GM08714 (cell line): ENCODE data around the gene CXCR4.
"Not testable (repeated sequence)": the region's sequence is repeated elsewhere in the genome, so short reads cannot be mapped to it uniquely, and the experiment has no call there.

Source experiments
- H3K4me3 ChIP-seq: fragments of 200-500 bp; sonication (Bioruptor generic); 2 replicates; pipeline ENCODE4 v1.5.1; 2014; ENCODE audit warnings: mild to moderate bottlenecking, low read length, inconsistent platforms
- ZNF274 ChIP-seq: IDR thresholded peaks from 2 replicates; pipeline ENCODE4 v1.6.1; 2012; ENCODE audit warnings: mild to moderate bottlenecking, low read depth, low read length

Gene CXCR4

DNA sequence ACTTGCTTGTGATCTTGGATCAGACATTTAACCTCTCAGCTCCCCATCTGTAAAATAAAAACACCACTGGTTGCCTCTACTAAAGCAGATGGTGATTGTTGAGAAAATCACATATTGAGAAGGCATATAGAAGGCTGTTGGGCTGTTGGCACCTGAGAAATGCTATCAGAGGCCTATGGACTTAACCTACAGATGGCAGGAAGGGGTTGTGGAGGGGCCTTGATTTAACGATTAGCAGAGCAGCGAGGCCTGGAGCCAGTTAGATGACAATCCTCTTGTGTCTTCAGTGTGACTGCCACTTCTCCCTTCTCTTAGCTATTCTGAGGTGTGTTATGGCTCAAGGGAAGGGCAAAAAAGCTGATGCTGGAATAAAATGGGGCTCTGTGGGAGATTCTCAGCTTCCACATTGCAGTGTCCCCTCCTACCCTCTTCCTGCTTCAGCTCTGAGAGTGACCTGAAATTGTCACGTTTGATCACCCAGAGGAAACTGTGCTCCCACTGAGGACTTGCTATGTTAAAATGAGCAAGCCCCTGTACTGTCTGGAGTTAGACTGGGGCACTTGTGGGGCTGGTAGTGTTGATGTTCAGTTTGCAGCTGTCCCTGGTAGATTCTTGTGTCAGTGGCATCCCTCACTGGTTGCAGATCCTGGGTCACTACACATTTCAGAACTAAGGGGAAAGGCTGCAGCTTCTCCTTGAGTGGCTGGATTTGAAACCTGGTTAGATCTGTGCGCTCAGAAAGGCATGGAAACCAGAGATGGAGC lies 31.5 kb downstream of the CXCR4 start:
- no peak overlapping the region for H3K4me3 ChIP-seq
- no peak for TF ChIP-seq ZNF274

GRCh38 chr2:136085453-136086209 lies 32.3 kb downstream of the CXCR4 start:
- TF ChIP-seq ZNF274: no peak

DNA sequence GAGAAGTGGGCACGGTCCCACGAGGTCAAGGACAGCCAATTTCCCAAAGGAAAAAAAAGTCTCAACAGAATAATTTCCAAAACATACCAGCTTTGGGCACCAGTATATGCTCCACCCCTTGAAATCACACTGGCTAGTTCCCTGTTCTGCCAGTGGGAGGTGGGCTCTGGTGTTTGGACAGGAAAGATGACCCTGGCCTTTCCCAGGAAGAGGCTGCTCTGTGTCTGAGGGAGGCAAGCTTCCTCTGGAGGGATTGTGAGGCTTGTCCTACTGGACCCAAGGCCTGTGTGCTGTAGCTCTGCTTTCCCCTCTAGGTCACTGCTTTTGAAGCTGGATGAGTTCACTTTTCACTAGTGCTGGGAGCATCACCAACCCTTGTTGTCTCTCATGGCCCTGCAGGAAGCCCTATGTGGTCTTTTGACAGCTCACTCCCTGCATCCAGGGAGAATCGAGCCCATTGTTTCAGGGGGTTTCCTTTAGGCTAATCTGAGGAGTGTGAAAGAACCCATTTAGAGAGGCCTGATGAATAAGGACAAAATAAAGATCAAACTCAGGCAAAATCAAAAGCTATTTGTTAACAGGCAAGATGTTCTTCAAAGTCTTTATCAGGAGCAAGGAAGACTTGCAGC lies 36.3 kb downstream of the CXCR4 start:
- TF ChIP-seq ZNF274: no peak
- H3K4me3 ChIP-seq: no peak overlapping the region

More at GRCh38 chr2:136085453-136086209, 32.3 kb downstream of the CXCR4 start:
- H3K4me3 ChIP-seq: no peak overlapping the region

DNA sequence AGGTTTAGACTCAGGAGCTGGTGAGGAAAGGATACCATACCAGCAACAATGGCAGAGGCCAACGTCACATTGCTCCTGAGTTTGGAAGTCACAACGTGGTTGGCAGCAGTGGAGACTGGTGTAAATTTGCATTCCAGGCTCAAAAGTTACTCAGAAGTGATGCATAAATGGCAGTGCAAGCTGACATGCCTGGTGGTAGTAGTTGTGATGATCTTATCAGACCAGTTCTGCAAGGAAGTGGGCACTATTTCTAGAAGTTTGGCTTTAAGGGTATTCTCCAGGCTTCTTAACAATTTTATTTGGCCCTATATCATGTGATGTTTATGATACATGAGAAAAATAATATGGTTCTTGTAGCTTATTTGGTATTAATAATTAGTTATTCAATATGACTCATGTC lies 37.8 kb downstream of the CXCR4 start:
- no peak overlapping the region for H3K4me3 ChIP-seq
- TF ChIP-seq ZNF274: no peak

DNA sequence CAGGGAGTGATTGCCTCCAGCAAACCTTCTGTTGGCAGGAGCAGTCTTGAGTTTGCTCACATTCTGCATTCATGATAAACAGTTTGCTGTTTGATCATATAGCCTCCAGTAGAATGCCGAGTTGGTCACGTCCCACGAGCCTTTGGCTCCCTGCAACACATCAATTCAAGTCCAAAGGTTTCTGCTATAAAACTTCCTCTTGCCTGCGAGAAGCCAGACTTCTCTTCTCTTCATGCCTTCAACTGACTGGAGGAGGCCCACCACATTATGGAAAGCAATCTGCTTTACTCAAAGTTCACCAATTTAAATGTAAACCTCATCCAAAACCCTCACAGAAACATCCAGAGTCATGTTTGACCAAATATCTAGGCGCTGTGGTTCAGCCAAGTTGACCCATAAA lies 40.8 kb downstream of the CXCR4 start:
- no peak for TF ChIP-seq ZNF274

DNA sequence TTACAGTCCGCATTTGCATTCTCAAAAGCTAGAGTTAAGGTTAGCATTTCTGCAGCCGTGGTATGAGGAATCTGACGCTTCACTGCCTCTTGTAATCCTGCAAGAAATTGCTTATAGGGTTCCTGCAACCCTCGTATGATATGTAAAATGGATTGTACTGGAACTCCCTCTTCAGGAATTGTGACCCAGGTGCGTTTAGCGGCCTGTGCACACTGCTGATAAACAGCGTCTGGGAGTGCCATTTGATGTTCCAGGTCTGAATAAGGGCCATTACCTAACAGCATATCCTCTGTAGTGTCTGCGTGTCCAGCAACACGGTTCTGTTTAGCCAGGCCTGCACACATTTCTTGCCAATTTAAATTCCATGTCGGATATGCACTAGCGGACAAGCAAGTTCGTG lies 42.5 kb downstream of the CXCR4 start:
- no peak for TF ChIP-seq ZNF274
- no peak overlapping the region for H3K4me3 ChIP-seq

More for the DNA sequence above, 40.8 kb downstream of the CXCR4 start:
- no peak overlapping the region for H3K4me3 ChIP-seq

- no peak for TF ChIP-seq ZNF274
- H3K4me3 ChIP-seq: no peak overlapping the region
These were observed 45.3 kb downstream of the CXCR4 start for GRCh38 chr2:136072621-136073020.

GRCh38 chr2:136071887-136072286 lies 46.1 kb downstream of the CXCR4 start:
- not testable (repeated sequence) for H3K4me3 ChIP-seq

DNA sequence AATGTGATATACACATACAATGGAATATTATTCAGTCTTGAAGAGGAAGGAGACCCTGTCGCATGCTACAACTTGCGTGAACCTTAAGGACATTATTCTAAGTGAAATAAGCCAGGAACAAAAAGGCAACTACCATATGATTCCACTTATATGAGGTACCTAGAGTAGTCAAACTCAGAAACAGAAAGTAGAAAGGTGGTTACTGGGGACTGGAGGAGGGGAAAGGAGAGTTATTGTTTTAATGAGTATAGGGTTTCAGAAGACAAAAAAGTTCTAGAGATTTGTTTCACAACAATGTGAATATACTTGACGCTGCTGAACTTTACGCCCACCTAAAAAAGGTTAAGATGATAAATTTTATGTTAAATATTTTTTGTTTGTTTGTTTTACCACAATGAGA lies 47.0 kb downstream of the CXCR4 start:
- no peak for TF ChIP-seq ZNF274
- no peak overlapping the region for H3K4me3 ChIP-seq

DNA sequence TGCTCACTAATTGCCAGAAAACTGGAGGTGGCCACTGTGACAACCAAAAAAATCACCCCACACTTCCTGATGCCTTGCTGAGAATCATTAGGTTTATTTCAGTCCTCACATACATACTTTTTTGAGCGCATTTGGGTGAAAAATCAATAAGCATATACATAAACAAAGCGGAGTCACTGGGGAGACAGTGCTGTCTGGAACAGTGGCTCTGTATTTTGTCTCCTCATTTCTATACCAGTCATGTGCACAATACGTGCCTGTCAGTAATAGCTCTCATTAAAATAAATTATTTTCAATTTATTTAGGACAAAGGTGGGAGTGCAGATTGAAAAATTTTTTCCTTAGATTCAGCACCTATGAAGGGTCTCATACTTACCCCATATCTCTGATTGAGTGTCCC lies 48.2 kb downstream of the CXCR4 start:
- no peak for TF ChIP-seq ZNF274
- no peak overlapping the region for H3K4me3 ChIP-seq

DNA sequence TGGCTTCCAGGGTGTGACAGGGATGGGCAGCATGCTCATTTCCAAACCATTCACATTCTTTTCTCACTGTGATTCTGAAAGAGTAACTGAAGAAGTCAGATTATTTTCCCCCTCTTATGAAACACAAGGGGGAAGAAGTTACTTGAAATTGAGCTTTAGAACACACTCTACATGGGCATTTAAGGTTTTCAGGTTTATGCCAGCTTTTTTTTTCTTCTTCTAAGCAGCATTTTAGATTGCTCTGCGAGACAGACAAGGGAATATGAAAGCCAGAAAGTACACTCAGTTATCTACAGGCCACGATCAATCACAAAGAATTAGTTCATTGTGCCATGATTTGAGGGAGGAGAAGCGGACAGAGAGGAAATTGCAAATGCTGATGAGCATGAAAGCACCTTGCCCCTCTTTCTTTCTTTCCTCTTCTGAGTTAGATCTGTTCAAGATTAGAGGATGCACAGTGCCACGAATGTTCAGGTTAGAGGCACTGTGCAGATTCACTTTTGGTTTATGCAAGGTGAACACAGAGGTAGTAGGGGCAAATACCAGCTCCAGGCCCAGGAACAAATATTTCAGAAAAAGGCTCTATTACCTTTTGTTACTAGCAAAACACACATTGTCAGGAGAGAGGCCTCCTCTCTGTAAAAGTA lies 49.2 kb downstream of the CXCR4 start:
- no peak for TF ChIP-seq ZNF274

DNA sequence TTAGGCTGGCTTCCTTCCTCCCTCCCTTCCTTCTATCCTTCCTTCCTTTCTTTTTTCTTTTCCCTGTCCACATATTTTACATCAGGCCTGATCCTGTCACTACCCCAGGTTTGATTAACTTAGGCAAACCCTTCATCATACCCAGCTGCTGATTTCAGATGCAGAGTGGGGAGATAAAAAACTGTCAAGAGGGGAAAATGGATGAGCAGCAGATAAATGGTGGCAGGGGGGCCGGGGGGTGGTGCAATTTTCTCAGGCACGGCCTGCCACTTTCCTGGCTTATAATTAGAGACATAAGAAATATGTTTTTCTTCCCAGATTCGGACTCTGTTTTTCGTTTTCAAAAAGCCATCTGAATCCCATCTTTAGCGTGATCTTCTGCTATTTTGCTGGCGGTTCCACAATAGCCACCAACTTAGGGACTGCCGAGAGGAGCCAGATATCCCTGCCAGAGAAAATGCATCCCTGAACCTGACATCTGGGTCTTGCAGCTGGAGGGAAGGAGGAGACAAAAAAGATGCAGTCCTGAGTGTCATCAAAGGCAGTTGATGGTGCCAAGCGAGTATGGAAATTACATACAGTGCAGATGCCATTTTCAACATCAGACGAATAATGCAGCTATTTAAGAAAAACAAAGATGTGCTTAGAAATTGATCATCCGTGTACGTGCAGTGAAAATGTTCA lies 49.9 kb downstream of the CXCR4 start:
- no peak overlapping the region for H3K4me3 ChIP-seq
- TF ChIP-seq ZNF274: no peak

More for the DNA sequence above, 49.2 kb downstream of the CXCR4 start:
- H3K4me3 ChIP-seq: no peak overlapping the region

DNA sequence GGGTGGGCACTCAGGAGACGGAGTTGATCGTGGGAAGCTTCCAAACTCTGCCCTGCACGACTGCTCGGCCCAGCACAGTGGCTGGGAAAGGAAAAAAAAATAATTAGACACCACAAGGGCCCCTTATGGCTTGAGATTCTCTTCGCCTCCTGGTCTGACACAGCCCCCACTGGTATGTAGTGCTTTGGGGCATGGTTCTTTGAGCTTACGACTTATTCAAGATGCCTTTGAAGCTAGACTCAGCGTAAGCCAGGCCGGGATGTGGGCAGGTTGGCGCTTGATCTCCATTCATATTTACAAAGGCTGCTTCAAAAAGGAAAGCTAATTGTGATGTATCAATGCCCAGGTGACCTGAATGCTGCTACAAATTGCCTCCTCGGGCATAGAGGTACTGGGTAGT lies 50.5 kb downstream of the CXCR4 start:
- no peak overlapping the region for H3K4me3 ChIP-seq
- no peak for TF ChIP-seq ZNF274

GRCh38 chr2:136065907-136066306 lies 52.0 kb downstream of the CXCR4 start:
- no peak for TF ChIP-seq ZNF274
- H3K4me3 ChIP-seq: peak overlapping the region; percentile 26; the same call in 1 of the 2 replicates

GRCh38 chr2:136065384-136065783 lies 52.6 kb downstream of the CXCR4 start:
- TF ChIP-seq ZNF274: no peak
- peak overlapping the region; percentile 26; the same call in 1 of the 2 replicates for H3K4me3 ChIP-seq
